K562 (cell line): ENCODE results near the gene CA7. TPM values are rescaled to one million over a fixed set of nuclear protein-coding genes. Genes with fewer than 3 reads are reported as not detected.

Experiments
- ADNP ChIP-seq: fragments of 200-800 bp; sonication (Bioruptor generic); IDR thresholded peaks from 2 replicates; pipeline ENCODE4 v1.6.1; 2016; ENCODE audit warnings: missing genetic modification characterization, missing compliant biosample characterization
- AFF1 ChIP-seq, 2 experiments: fragments of 450-650 bp; IDR thresholded peaks; 2 replicates each; pipeline ENCODE4 v1.6.1; 2018; ENCODE audit warnings: mild to moderate bottlenecking in 2 of 2, low read depth in 1 of 2; ENCODE audit not compliant: partially characterized antibody in 2 of 2
- ARNT ChIP-seq, 2 experiments: fragments of 450-650 bp; IDR thresholded peaks; 2 replicates each; pipeline ENCODE4 v1.6.1; 2016; ENCODE audit warnings: mild to moderate bottlenecking in 1 of 2
- CCNT2 ChIP-seq: IDR thresholded peaks from 2 replicates; pipeline ENCODE4 v1.6.1; 2011; ENCODE audit warnings: borderline replicate concordance, low read depth, mild to moderate bottlenecking, moderate library complexity, mixed read lengths, low read length; ENCODE audit not compliant: insufficient read length; ENCODE audit errors: extremely low read depth
- CEBPG ChIP-seq, 3 experiments: fragments of 200-800 bp in 1 of 3; sonication (Bioruptor generic) in 1 of 3; sonication (generic) in 1 of 3; formaldehyde crosslinking in 1 of 3; IDR thresholded peaks in 2 of 3; conservative IDR thresholded peaks in 1 of 3; 2 replicates each; pipeline versions ENCODE4 v1.6.1 to v1.8.0; 2016 to 2022; ENCODE audit warnings: missing compliant biosample characterization in 2 of 3, missing genetic modification characterization in 2 of 3, mild to moderate bottlenecking in 1 of 3, missing genetic modification reagents in 1 of 3
- ILK ChIP-seq: fragments of 450-650 bp; IDR thresholded peaks from 2 replicates; pipeline ENCODE4 v1.6.1; 2016; ENCODE audit warnings: missing genetic modification characterization, low read depth, mild to moderate bottlenecking, missing compliant biosample characterization, moderate library complexity, borderline replicate concordance
- KAT7 ChIP-seq: sonication (generic); formaldehyde crosslinking; IDR thresholded peaks from 2 replicates; pipeline ENCODE4 v1.8.0; 2022; ENCODE audit warnings: missing genetic modification reagents, mild to moderate bottlenecking, borderline replicate concordance
- LCOR ChIP-seq: sonication (generic); formaldehyde crosslinking; IDR thresholded peaks from 2 replicates; pipeline ENCODE4 v1.8.0; 2022; ENCODE audit warnings: mild to moderate bottlenecking, missing genetic modification reagents
- NR2C1 ChIP-seq, 2 experiments: fragments of 450-650 bp; IDR thresholded peaks; 2 replicates each; pipeline ENCODE4 v1.6.1; 2017; ENCODE audit warnings: mild to moderate bottlenecking in 2 of 2, antibody characterized with exemption in 1 of 2, inconsistent platforms in 1 of 2, missing compliant biosample characterization in 1 of 2, missing genetic modification characterization in 1 of 2
- PTBP1 ChIP-seq: fragments of 200-400 bp; formaldehyde crosslinking; IDR thresholded peaks from 2 replicates; pipeline ENCODE4 v1.6.1; 2017; ENCODE audit warnings: low read depth, low read length
- PYGO2 ChIP-seq: fragments of 450-650 bp; IDR thresholded peaks from 2 replicates; pipeline ENCODE4 v1.6.1; 2016; ENCODE audit warnings: mild to moderate bottlenecking, missing genetic modification characterization, moderate library complexity, missing compliant biosample characterization
- SMARCE1 ChIP-seq: fragments of 450-650 bp; IDR thresholded peaks from 2 replicates; pipeline ENCODE4 v1.7.1; 2016; ENCODE audit warnings: mild to moderate bottlenecking
- TCF7L2 ChIP-seq: fragments of 150-350 bp; IDR thresholded peaks from 2 replicates; pipeline ENCODE4 v1.6.1; 2016; ENCODE audit warnings: low read depth, mild to moderate bottlenecking, low read length, moderate library complexity
- YY1 ChIP-seq, 3 experiments: IDR thresholded peaks; 2 replicates each; pipeline ENCODE4 v1.6.1; 2011; ENCODE audit warnings: low read length in 2 of 3, mild to moderate bottlenecking in 2 of 3, moderate library complexity in 2 of 3, borderline replicate concordance in 1 of 3, control low read depth in 1 of 3, low read depth in 1 of 3; ENCODE audit not compliant: insufficient read depth in 3 of 3, insufficient replicate concordance in 2 of 3, control insufficient read depth in 1 of 3, insufficient read length in 1 of 3; ENCODE audit errors: extremely low read depth in 1 of 3
- ZFP36 ChIP-seq: fragments of 150-350 bp; IDR thresholded peaks from 2 replicates; pipeline ENCODE4 v1.6.1; 2018; ENCODE audit warnings: low read length, low read depth; ENCODE audit not compliant: partially characterized antibody
- ZNF197 ChIP-seq: fragments of 200-800 bp; sonication (Bioruptor generic); IDR thresholded peaks from 2 replicates; pipeline ENCODE4 v1.6.1; 2016; ENCODE audit warnings: low read depth, missing genetic modification characterization, missing compliant biosample characterization
- ZNF41 ChIP-seq: fragments of 250-450 bp; sonication (Bioruptor Pico); conservative IDR thresholded peaks from 2 replicates; pipeline ENCODE4 v1.4.0; 2020; ENCODE audit warnings: mild to moderate bottlenecking
- ZNF639 ChIP-seq, 2 experiments: fragments of 200-800 bp in 1 of 2; sonication (Bioruptor generic) in 1 of 2; sonication (generic) in 1 of 2; formaldehyde crosslinking in 1 of 2; IDR thresholded peaks in 1 of 2; conservative IDR thresholded peaks in 1 of 2; 2 replicates each; pipeline versions ENCODE4 v1.5.0 to v1.6.1; 2016 to 2020; ENCODE audit warnings: missing compliant biosample characterization in 1 of 2, missing genetic modification characterization in 1 of 2, missing genetic modification reagents in 1 of 2
- ZNF644 ChIP-seq: fragments of 200-800 bp; sonication (Bioruptor generic); IDR thresholded peaks from 2 replicates; pipeline ENCODE4 v1.6.1; 2016; ENCODE audit warnings: low read depth, missing genetic modification characterization, missing compliant biosample characterization
- polyA plus RNA-seq, 8 experiments: library from polyadenylated mRNA; depleted of rRNA in 4 of 8; stranded (reverse) in 5 of 8; unstranded in 3 of 8; fragments of >200 nt; fragmentation: Nextera tagmentation in 2 of 8; fragmentation: Illumina TruSeq in 1 of 8; extraction: Ambion mirVana in 2 of 8; extraction: Trizol in 1 of 8; gene quantifications; 2 replicates each; pipeline versions ENCODE4 v1.2.1 to v1.2.3, GENCODE V29; 2011 to 2014; ENCODE audit warnings: inconsistent platforms in 1 of 8, missing spikeins in 1 of 8
- total RNA-seq, 7 experiments: library from RNA; depleted of rRNA in 6 of 7; stranded (reverse); fragments of >200 nt in 6 of 7; fragmentation: Illumina TruSeq in 2 of 7; extraction: Trizol in 2 of 7; gene quantifications; 2 replicates each; pipeline versions ENCODE4 v1.2.1 to v1.2.3, GENCODE V29; 2011 to 2021; ENCODE audit warnings: low replicate concordance in 1 of 7

Gene CA7
- total and polyA plus RNA-seq, 9 of the 15 experiments (the other 6 are each of a cell fraction or from before 2014, with no cell fraction given) = 0.03 to 0.07 (median 0.05) TPM; not detected in 5

GRCh38 chr16:66899945-66900710 lies 55.9 kb downstream of the CA7 start (continued):
- peak; percentile 64 to 77 for TF ChIP-seq AFF1 (IDR thresholded peaks at IDR 0.05; ENCODE audit: low read depth in 1 of 2, partially characterized antibody in 2 of 2)
- 0 out of 4 replicates have a peak, but pooled peaks of 1 of the 2 experiments have one; percentile 1 for TF ChIP-seq ZNF639 (CRISPR knock-in tag; conservative IDR thresholded peaks at IDR 0.05 in 1 of 2, IDR thresholded peaks at IDR 0.05 in 1 of 2)
- TF ChIP-seq SMARCE1 = peak; percentile 93
- no peak for TF ChIP-seq TCF7L2
- no peak for TF ChIP-seq ILK (tag)
- TF ChIP-seq ARNT (IDR thresholded peaks at IDR 0.05) = peak in 1 of 2 experiments; percentile 85; a peak in 2 of 4 replicates
- TF ChIP-seq LCOR = peak; percentile 77; the same call in 1 of the 2 replicates
- TF ChIP-seq YY1 (IDR thresholded peaks at IDR 0.05; ENCODE audit: borderline replicate concordance in 1 of 3, control insufficient read depth in 1 of 3, extremely low read depth in 1 of 3, insufficient read depth in 3 of 3, insufficient read length in 1 of 3, insufficient replicate concordance in 2 of 3, low read depth in 1 of 3, low read length in 2 of 3) = peak in 1 of 3 experiments; percentile 14
- TF ChIP-seq ADNP (tag) = no peak
- no peak for TF ChIP-seq CEBPG (CRISPR knock-in tag; IDR thresholded peaks at IDR 0.05)
- peak; percentile 4 to 76; a peak in 2 of 4 replicates for TF ChIP-seq CEBPG (tag; conservative IDR thresholded peaks at IDR 0.05 in 1 of 2, IDR thresholded peaks at IDR 0.05 in 1 of 2)
- 0 out of 2 replicates have a peak, but pooled peaks have one; percentile 1 for TF ChIP-seq PYGO2 (tag)
- no peak for TF ChIP-seq CCNT2
- TF ChIP-seq ZNF41 (CRISPR knock-in tag) = peak; percentile 49; the same call in 1 of the 2 replicates
- peak; percentile 20 for TF ChIP-seq ZFP36
- TF ChIP-seq ZNF644 (tag) = peak; percentile 84
- TF ChIP-seq NR2C1 (IDR thresholded peaks at IDR 0.05) = peak; percentile 72
- peak; percentile 79 for TF ChIP-seq NR2C1 (tag; IDR thresholded peaks at IDR 0.05)
- peak; percentile 97; the same call in 1 of the 2 replicates for TF ChIP-seq KAT7
- no peak for TF ChIP-seq PTBP1
- peak; percentile 91; the same call in 1 of the 2 replicates for TF ChIP-seq ZNF197 (CRISPR knock-in tag)
